Inflammatory macrophage treated with lipopolysaccharide for 1 hour (primary cell): ENCODE results near the gene MYO16.

Source experiments
- DNase-seq, 2 donors: peaks; one replicate each; pipeline ENCODE4 v3.0.0-alpha.2; 2020 to 2022

MYO16 gene

DNA sequence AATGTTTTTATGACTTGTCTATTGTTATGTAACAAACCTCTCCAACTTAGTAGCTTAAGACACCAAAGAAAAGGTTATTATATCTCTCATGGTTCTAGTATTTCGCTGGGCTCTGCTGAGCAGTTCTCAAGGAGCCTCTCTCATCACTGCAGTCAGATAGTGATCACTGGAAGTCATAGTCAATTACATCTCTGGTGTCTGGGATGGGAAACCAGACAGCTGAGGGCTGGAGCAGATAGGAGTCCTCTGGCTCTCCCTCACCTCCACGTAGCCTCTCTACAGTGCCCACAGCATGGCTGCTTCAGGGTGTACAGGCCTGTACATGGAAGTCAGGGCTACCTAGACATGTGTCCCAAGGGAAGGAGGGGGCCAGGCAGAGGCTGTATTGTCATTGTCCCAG lies 507.5 kb downstream of the MYO16 start:
- no peak for DNase-seq

- no peak for DNase-seq
These were observed 509.9 kb downstream of the MYO16 start for GRCh38 chr13:109139346-109139745.

- DNase-seq, result no peak
These were observed 510.6 kb downstream of the MYO16 start for GRCh38 chr13:109140054-109140453.

- DNase-seq, result no peak
These were observed 511.3 kb downstream of the MYO16 start for GRCh38 chr13:109140479-109141349.

DNA sequence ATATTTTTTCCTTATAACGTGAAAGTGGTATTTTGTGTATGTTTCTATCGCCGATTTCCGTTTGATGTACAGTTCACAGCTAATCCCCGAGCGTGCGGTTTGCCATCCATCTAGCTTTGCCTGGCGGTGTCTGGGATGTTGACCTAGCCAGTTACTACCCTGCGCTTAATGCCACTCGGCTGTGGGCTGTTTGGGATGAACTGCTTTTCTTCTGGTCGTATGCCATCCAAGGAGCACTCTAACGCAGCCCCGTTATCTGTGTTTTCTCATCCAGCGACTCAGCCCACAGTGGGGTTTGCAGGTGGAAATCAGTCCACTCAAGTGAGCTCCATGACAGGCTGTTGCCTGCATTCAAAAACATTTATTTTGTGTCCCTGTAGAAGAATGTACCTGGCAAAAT lies 512.3 kb downstream of the MYO16 start:
- DNase-seq, result no peak

GRCh38 chr13:109144693-109145437 lies 515.5 kb downstream of the MYO16 start:
- no peak for DNase-seq

DNA sequence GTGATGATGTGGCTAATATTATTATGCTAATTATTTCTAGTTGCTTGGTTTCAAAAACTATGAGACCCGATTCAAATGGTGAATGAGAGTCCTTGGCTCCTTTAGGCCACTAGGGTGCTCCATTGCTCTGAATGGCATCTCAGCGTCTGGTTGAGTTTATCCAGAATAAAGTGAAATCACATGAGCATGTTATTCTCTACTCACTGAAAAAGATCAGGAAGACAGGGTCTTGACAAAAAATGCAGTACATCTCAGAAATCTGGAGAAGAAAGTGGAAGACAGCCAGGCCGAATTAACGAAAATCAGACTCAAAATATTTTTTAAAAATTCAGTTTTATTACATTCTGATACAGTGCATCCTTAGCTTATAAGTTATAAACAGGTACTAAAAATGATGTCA lies 516.2 kb downstream of the MYO16 start:
- DNase-seq, result peak; percentile 30 to 58

GRCh38 chr13:109146393-109146792 lies 517.0 kb downstream of the MYO16 start:
- no peak for DNase-seq

DNA sequence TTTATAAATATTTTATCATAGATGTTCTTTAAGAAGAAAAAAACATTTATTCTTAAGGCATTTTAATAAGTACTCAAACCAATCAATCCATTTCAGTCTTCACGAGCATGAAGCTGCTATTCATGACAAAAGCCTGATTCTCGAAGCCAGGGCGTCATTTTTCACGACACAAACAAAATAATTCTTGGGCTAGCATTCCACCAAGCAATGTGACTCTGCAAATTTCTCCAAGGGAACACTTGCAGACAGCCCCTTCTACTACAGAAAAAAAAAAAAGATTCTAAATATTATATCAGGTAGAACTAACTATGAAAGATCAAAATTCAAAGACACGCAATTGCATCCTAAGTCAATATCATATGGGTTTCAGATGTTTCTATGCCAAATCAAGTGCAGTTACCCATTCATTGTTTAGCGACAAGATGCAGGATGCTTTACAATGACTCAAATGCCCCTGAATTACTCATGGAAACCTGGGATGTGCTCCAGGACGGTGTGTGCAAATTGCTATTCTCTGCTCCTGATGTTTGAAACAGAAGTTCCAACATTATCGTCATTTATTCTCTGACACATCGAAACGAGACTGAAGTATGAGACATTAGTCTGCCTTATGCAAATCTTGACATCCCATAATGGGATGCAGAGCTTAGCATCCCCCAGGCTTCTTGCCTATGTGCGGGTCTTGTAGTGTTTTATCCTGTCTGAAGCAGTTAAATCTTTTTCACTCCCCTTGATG lies 517.7 kb downstream of the MYO16 start:
- no peak for DNase-seq

- no peak for DNase-seq
These were observed 518.8 kb downstream of the MYO16 start for GRCh38 chr13:109148243-109148642.

- DNase-seq, result no peak
These were observed 521.3 kb downstream of the MYO16 start for GRCh38 chr13:109150696-109151095.

DNA sequence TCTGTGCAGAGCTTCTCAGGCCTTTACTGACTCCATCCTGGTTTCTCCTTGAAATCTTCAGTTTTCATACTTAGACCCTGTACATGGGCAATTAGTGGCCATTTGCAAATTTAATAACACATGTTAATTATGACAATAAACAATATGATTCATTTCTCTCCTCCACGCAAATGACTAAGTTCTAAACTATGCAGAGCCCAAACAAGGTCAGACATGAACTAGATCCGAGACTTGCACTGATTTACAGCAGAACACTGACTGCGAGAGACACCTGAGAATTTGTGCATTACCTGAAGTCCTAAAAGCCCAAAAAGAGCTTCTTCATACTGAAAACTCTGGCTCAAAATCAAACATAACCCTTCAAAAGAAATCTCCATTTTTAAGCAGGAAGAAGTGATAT lies 521.8 kb downstream of the MYO16 start:
- DNase-seq, result no peak

DNA sequence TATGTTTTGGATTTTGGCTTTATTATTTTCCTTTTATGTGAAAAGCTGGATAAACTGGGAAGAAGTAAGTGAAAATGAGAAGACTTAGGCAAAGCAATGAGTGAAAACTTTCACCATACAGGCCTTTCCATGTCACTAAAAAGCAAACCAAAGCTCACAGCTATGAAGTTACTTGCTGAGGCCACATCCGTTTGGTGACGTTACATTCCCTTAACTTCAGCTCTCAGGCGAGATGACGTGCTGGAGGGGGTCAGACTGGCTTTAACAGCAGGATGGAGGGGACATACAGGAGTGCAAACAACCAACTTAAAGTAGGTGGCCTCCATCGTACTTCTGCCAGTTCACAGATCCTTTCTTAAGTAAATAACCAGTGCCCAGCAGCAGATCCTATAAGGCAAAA lies 522.3 kb downstream of the MYO16 start:
- no peak for DNase-seq

GRCh38 chr13:109152311-109152820 lies 523.0 kb downstream of the MYO16 start:
- no peak for DNase-seq

GRCh38 chr13:109152941-109153340 lies 523.5 kb downstream of the MYO16 start:
- DNase-seq, result no peak

GRCh38 chr13:109154146-109154545 lies 524.7 kb downstream of the MYO16 start:
- no peak for DNase-seq

- DNase-seq, result no peak
These were observed 525.1 kb downstream of the MYO16 start for GRCh38 chr13:109154546-109154945.

- DNase-seq, result no peak
These were observed 525.8 kb downstream of the MYO16 start for GRCh38 chr13:109154966-109155761.

- no peak for DNase-seq
These were observed 526.9 kb downstream of the MYO16 start for GRCh38 chr13:109156181-109156935.

DNA sequence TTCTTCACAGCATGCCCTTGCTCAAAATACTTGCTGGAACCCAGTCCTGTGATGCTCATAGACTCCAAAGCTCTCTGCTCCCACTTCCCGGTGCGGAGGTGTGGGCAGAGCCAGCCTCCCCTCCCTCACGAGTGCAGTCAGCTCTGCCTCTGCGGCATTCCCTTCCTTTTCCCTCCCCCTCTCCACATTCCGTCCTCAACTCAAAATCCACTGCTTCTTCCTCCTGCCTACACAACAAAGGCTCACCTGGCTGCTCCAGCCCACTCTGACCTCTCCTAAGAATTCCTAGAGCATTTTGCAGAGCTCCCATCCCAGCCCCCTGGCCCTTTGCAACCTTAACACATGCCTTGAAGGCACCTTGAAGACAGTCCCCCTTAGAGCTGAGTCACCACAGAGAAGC lies 527.9 kb downstream of the MYO16 start:
- DNase-seq, result no peak

DNA sequence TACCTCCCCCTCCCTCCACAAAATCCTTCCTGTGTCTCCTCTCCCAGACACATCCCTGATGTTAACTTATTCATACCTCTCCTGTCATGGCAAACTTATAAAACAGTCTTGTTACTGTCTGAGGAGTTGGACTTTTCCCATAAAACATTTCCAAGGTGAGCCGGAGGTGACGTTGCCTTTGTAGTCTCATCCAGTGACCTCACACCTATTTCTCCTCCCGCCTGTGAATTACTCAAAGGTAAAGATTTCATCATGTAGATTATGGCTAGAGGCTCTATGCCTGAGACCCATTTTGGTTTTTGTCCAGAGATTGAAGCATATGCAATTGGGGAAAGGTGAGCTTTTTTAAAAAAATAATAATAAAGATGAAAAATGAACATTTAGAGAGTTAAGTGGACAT lies 529.0 kb downstream of the MYO16 start:
- no peak for DNase-seq
